Inflammatory macrophage treated with lipopolysaccharide for 1 hour (primary cell): ENCODE results near the gene CTH.
"Not testable (repeated sequence)": the region's sequence is repeated elsewhere in the genome, so short reads cannot be mapped to it uniquely, and the experiment has no call there.

ENCODE experiments used
- DNase-seq, 2 donors: peaks; one replicate each; pipeline ENCODE4 v3.0.0-alpha.2; 2020 to 2022

CTH gene

GRCh38 chr1:70410604-70411359, at the start of gene CTH:
CTH (plus strand) TSS chr1:70411268; CDS start chr1:70411416, 148 bp downstream.
- DNase-seq: peak; percentile 91 to 92

- DNase-seq: no peak
These were observed 49.2 kb upstream of the CTH start for GRCh38 chr1:70361727-70362398.

GRCh38 chr1:70364439-70364838, 46.6 kb upstream of the CTH start:
- no peak for DNase-seq

- DNase-seq: not testable (repeated sequence)
These were observed 44.6 kb upstream of the CTH start for GRCh38 chr1:70366425-70366952.

GRCh38 chr1:70366997-70367396, 44.1 kb upstream of the CTH start:
- not testable (repeated sequence) for DNase-seq

- not testable (repeated sequence) for DNase-seq
These were observed 43.7 kb upstream of the CTH start for GRCh38 chr1:70367397-70367796.

GRCh38 chr1:70371586-70371985, 39.5 kb upstream of the CTH start:
- DNase-seq: not testable (repeated sequence)

- no peak for DNase-seq
These were observed 38.6 kb upstream of the CTH start for GRCh38 chr1:70372426-70372825.

- not testable (repeated sequence) for DNase-seq
These were observed 37.5 kb upstream of the CTH start for GRCh38 chr1:70373580-70373979.

- no peak for DNase-seq
These were observed 34.9 kb upstream of the CTH start for GRCh38 chr1:70376196-70376595.

- no peak for DNase-seq
These were observed 28.4 kb upstream of the CTH start for GRCh38 chr1:70382682-70383081.

GRCh38 chr1:70383483-70383882, 27.6 kb upstream of the CTH start:
- no peak for DNase-seq

GRCh38 chr1:70384542-70384941, 26.5 kb upstream of the CTH start:
- DNase-seq: no peak

- no peak for DNase-seq
These were observed 25.6 kb upstream of the CTH start for GRCh38 chr1:70385477-70385876.

- no peak for DNase-seq
These were observed 24.9 kb upstream of the CTH start for GRCh38 chr1:70386121-70386520.

GRCh38 chr1:70387507-70387906, 23.6 kb upstream of the CTH start:
- DNase-seq: no peak

GRCh38 chr1:70392626-70393025, 18.4 kb upstream of the CTH start:
- no peak for DNase-seq

GRCh38 chr1:70396607-70397006, 14.5 kb upstream of the CTH start:
- no peak for DNase-seq

GRCh38 chr1:70397013-70397412, 14.1 kb upstream of the CTH start:
- DNase-seq: no peak

GRCh38 chr1:70400335-70400734, 10.7 kb upstream of the CTH start:
- no peak for DNase-seq

GRCh38 chr1:70401974-70402373, 9.1 kb upstream of the CTH start:
- DNase-seq: no peak

- no peak for DNase-seq
These were observed 7.3 kb upstream of the CTH start for GRCh38 chr1:70403759-70404158.

GRCh38 chr1:70405780-70406416, 5.2 kb upstream of the CTH start:
- no peak for DNase-seq

- DNase-seq: no peak
These were observed 1.9 kb upstream of the CTH start for GRCh38 chr1:70409136-70409535.
